MCF 10A (cell line): ENCODE data around the gene IRAK1BP1. TPM values are rescaled to one million over a fixed set of nuclear protein-coding genes. Genes with fewer than 3 reads are reported as not detected.
A peak's percentile ranks its signal among the peaks of the same experiment; 100 is the strongest.

ENCODE experiments used
- BruUV-seq: library from RNA; stranded (reverse); fragments of 400-500 nt; replicated peaks from 2 replicates; lab custom pipeline; 2021; lab: Mats Ljungman, UMichigan
- CTCF ChIA-PET: fragments of 300-600 bp; sonication (Branson Sonifier 250); formaldehyde crosslinking; extraction: SDS; loops from one replicate; lab custom pipeline; 2021; ENCODE audit warnings: antibody characterized with exemption, inconsistent platforms; lab: Yijun Ruan, JAX
- POLR2A ChIA-PET: fragments of 300-600, 350-650 bp; sonication (Branson Sonifier 250); formaldehyde crosslinking; extraction: SDS; loops from one replicate; lab custom pipeline; 2020; ENCODE audit warnings: antibody characterized with exemption, inconsistent platforms; lab: Yijun Ruan, JAX
- DNase-seq: peaks from one replicate; pipeline ENCODE4 v3.0.0-alpha.2; 2018; ENCODE audit not compliant: unreplicated experiment
- H3K27ac Mint-ChIP-seq: one replicate; pipeline ENCODE4 v1.8.0; 2022; ENCODE audit warnings: mild to moderate bottlenecking, low read depth, mixed read lengths; ENCODE audit not compliant: unreplicated experiment
- H3K27me3 Mint-ChIP-seq: one replicate; pipeline ENCODE4 v1.8.0; 2022; ENCODE audit warnings: mixed read lengths; ENCODE audit not compliant: insufficient read depth, unreplicated experiment
- H3K36me3 Mint-ChIP-seq: one replicate; pipeline ENCODE4 v1.8.0; 2022; ENCODE audit warnings: mild to moderate bottlenecking, moderate library complexity, mixed read lengths; ENCODE audit not compliant: insufficient read depth, unreplicated experiment
- H3K4me1 Mint-ChIP-seq: one replicate; pipeline ENCODE4 v1.8.0; 2022; ENCODE audit warnings: mixed read lengths; ENCODE audit not compliant: insufficient read depth, unreplicated experiment
- H3K4me3 Mint-ChIP-seq: one replicate; pipeline ENCODE4 v1.8.0; 2022; ENCODE audit warnings: mild to moderate bottlenecking, moderate library complexity, mixed read lengths; ENCODE audit not compliant: unreplicated experiment
- H3K9me3 Mint-ChIP-seq: one replicate; pipeline ENCODE4 v1.8.0; 2022; ENCODE audit warnings: mixed read lengths; ENCODE audit not compliant: unreplicated experiment
- intact Hi-C: fragments of 100-400 bp; cut with micrococcal nuclease; formaldehyde crosslinking; loops from 2 replicates; pipeline ENCODE4 v1.14.1; 2022
- total RNA-seq: library from RNA; stranded (reverse); gene quantifications from 2 replicates; pipeline ENCODE4 v1.2.3, GENCODE V29; 2022
- TF ChIP-seq, protein P1 (sequence below): fragments of 200-600 bp; IDR thresholded peaks from one replicate; pipeline ENCODE4 v1.8.0; 2022; ENCODE audit warnings: antibody characterized with exemption, mild to moderate bottlenecking; ENCODE audit not compliant: unreplicated experiment

IRAK1BP1 gene
- total RNA-seq, 1 experiment from 2014 or later, result 6.6 TPM

DNA sequence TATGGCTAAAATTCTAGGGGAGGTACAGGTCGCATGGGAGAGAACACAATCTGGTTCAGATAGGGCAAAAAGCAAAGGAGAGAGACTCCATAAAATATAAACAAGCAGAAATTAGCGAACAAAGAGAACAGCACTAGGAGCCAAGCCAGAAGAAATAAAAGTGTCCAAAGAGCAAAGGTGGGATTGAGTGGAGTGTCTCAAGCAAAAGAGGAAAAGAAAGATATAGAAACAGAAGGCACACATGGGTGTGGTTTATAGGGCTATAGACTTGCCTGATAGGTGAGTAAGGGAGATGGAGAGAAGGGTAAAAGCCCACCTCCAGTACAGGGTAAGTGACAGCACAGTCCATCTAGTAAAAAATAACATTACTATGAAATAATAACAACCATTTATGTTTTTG, 36.5 kb upstream of the IRAK1BP1 start:
- DNase-seq, result no peak
- intact Hi-C loops, result loop anchor here (10.0 kb wide), 1 partner anchor 1356 kb away; no protein-coding TSS in a partner anchor
- BruUV-seq, result no TSS peak
- Mint-ChIP-seq H3K9me3 (no peaks in the 10 kb centered on the region), H3K36me3 (no peaks in the 10 kb centered on the region), H3K27me3 (no peaks in the 10 kb centered on the region), H3K27ac (no peak overlapping the region), H3K4me3 (no peak overlapping the region), H3K4me1 (no peaks in the 10 kb centered on the region)
- CTCF ChIA-PET, result no interaction called here
- TF ChIP-seq, protein P1, sequence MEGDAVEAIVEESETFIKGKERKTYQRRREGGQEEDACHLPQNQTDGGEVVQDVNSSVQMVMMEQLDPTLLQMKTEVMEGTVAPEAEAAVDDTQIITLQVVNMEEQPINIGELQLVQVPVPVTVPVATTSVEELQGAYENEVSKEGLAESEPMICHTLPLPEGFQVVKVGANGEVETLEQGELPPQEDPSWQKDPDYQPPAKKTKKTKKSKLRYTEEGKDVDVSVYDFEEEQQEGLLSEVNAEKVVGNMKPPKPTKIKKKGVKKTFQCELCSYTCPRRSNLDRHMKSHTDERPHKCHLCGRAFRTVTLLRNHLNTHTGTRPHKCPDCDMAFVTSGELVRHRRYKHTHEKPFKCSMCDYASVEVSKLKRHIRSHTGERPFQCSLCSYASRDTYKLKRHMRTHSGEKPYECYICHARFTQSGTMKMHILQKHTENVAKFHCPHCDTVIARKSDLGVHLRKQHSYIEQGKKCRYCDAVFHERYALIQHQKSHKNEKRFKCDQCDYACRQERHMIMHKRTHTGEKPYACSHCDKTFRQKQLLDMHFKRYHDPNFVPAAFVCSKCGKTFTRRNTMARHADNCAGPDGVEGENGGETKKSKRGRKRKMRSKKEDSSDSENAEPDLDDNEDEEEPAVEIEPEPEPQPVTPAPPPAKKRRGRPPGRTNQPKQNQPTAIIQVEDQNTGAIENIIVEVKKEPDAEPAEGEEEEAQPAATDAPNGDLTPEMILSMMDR, result no peak
- POLR2A ChIA-PET, result no interaction called here

DNA sequence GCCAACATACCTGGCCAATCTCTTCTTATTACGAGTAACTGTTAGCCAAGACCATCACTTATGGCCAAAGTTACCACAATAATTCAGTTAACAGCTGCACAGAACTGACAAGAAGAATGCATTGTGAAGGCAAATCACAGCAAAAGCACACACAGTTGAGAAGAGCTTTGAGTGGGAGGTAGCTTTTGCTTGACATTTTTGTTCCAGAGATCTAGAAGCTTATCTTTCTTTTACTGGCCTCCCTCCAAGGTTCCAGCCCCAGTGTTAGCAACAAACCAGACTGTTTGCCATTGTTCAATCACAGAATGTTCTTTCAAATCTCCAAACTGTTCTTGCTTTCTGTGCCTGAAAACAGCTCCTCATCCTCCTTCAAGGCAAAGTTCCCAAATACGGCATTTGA, 35.9 kb upstream of the IRAK1BP1 start:
- intact Hi-C loops, result loop anchor here (10.0 kb wide), 1 partner anchor 1357 kb away; no protein-coding TSS in a partner anchor
- Mint-ChIP-seq H3K4me3 (no peak overlapping the region), H3K4me1 (no peaks in the 10 kb centered on the region), H3K36me3 (no peaks in the 10 kb centered on the region), H3K27me3 (no peaks in the 10 kb centered on the region), H3K27ac (no peak overlapping the region), H3K9me3 (no peaks in the 10 kb centered on the region)
- no peak for DNase-seq
- ChIA-PET CTCF (no interaction called here), POLR2A (no interaction called here)
- no TSS peak for BruUV-seq
- TF ChIP-seq, protein P1, result no peak

DNA sequence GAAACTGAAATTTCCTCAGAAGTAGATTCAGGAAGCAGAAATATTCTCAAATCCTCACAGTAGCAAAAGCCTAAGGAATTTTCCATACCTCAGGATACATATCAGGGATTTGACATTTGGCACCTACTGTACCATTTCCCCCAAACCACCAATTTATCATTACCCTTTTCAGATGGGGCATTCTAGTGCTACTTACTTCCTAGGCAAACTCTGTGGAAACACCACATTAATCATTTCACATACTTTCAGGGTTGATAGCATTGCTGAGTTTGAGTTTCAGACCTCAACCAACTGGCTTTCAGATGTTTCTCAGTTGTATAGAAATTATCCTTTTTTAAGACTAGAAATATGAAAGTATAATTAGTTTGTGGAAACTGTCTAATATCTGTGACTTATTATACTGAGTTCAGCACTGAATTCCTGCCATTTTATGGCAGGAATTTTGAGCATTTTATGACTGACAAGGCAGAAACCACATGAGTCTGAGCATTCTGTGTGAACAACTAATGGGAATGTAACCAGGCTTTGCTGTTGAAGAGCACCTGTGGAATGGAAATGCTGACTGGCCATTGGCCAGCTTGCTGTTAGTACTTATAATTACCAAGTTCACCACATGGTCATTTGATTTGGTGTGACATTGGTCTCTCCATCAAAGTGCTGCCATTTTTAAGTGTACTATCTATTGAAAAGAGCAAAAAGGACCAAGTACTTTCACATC, 35.1 kb upstream of the IRAK1BP1 start:
- no TSS peak for BruUV-seq
- Mint-ChIP-seq H3K4me3 (no peak overlapping the region), H3K27me3 (no peaks in the 10 kb centered on the region), H3K4me1 (no peaks in the 10 kb centered on the region), H3K36me3 (no peaks in the 10 kb centered on the region), H3K27ac (no peak overlapping the region), H3K9me3 (no peaks in the 10 kb centered on the region)
- intact Hi-C loops, result loop anchor here (10.0 kb wide), 1 partner anchor 1357 kb away; no protein-coding TSS in a partner anchor
- ChIA-PET POLR2A (interaction anchor here (1.0 kb wide), 1 partner anchor 10 kb away, joined by 5 read pairs; no protein-coding TSS in a partner anchor), CTCF (interaction anchor here (0.6 to 2.4 kb wide), 3 partner anchors 79 to 1212 kb away, joined by 3 to 9 read pairs (median 5); no protein-coding TSS in a partner anchor)
- TF ChIP-seq, protein P1, result no peak
- DNase-seq, result no peak

DNA sequence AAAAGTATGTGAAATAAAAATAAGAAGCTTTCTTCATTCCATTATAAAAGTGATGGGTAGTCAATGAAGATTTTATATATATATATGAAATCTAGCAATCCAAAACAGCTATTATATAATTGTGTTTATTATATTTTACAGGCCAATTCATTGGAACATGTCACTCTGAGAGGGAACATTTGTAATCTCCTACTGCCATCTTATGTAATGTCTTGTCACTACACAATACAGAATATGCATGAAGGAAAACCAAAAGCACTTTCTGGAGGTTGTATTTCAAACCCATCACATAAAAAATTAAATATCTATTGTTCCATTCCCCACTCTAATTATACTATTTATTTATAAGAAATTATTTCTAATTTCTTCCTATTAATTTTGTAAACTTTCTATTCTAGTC, 31.5 kb upstream of the IRAK1BP1 start:
- TF ChIP-seq, protein P1, result peak; percentile 33
- CTCF ChIA-PET, result interaction anchor here (0.5 to 1.4 kb wide), 8 partner anchors 10 to 1371 kb away, joined by 3 to 8 read pairs (median 3); no protein-coding TSS in a partner anchor
- Mint-ChIP-seq H3K4me1 (no peaks in the 10 kb centered on the region), H3K27me3 (no peaks in the 10 kb centered on the region), H3K27ac (no peak overlapping the region), H3K9me3 (no peaks in the 10 kb centered on the region), H3K36me3 (no peaks in the 10 kb centered on the region), H3K4me3 (no peak overlapping the region)
- POLR2A ChIA-PET, result no interaction called here
- peak; percentile 31 for DNase-seq
- intact Hi-C loops, result loop anchor here (1.0 to 10.0 kb wide), 2 partner anchors 1096 to 1361 kb away; no protein-coding TSS in a partner anchor
- no TSS peak for BruUV-seq
